NB4 (cell line): ENCODE measurements around the gene TPP2.
A peak's percentile ranks its signal among the peaks of the same experiment; 100 is the strongest.

Experiments
- CTCF ChIP-seq: IDR thresholded peaks from one replicate; pipeline ENCODE4 v1.5.1; 2012; ENCODE audit warnings: low read depth, low read length
- MAX ChIP-seq: IDR thresholded peaks from 2 replicates; pipeline ENCODE4 v1.6.1; 2011; ENCODE audit warnings: low read depth, low read length
- MYC ChIP-seq: IDR thresholded peaks from 2 replicates; pipeline ENCODE4 v1.6.1; 2011; ENCODE audit warnings: low read depth, low read length
- POLR2A ChIP-seq: IDR thresholded peaks from 2 replicates; pipeline ENCODE4 v1.6.1; 2011; ENCODE audit warnings: mild to moderate bottlenecking; ENCODE audit not compliant: insufficient read length; ENCODE audit errors: extremely low read depth

DNA sequence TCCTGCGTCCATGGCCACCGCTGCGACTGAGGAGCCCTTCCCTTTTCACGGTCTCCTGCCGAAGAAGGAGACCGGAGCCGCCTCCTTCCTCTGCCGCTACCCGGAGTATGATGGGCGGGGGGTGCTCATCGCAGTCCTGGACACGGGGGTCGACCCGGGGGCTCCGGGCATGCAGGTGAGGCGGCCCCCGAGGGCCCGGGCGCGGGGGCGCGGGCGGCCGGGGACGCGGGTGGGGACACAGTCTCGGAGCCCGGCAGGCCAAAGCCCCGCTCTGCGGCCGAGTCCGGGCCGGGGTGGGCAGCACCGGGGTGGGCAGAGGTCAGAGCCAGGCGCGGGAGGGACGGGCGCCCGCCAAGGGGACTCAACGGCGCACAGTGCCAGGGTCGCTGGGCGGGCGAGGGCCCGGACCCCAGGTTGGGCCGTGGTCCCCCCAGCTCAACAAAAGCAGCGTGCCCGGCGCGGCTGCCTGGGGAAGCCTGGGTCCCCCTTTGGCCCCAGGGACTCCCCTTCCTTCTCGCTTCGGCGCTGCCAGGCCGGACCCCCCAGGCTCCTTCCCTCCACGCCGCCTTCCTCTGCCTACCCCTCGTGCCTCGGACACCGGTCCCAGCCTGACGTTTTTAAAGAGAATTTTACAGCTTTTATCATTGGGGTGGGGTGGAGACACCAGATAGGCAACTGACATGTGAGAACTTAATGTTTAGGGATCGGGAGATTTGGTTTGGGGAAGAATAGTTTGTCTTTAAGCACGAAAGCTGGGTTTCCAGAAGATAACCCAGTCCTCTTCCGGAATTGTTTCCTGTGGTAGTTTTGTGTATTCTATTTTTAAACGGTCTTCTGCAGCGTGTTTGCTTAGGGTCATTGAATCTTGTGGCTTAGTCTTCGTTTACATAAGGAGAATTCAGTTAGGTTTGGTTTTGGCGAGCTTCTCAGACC lies 509 bp downstream of the TPP2 start:
- TF ChIP-seq MAX (peak; percentile 25), CTCF (no peak), POLR2A (no peak), MYC (no peak; the same call in 1 of the 2 replicates)
